ENCODE measurements around the gene LMO4. TPM values are rescaled to one million over a fixed set of nuclear protein-coding genes. Genes with fewer than 3 reads are reported as not detected.

Gene LMO4
- total and polyA plus RNA-seq, 2 donors (not counting 1 experiment from before 2014, with no cell fraction given), result 35.7 to 46.0 TPM

- Histone ChIP-seq H3K36me3 (replicated peaks in 1 of 2; ENCODE audit: control extremely low read depth in 1 of 2, control insufficient read depth in 1 of 2, extremely low read depth in 1 of 2, insufficient read depth in 2 of 2, low read length in 1 of 2) (no peaks in the 10 kb centered on the region), H3K9me3 (ENCODE audit: control extremely low read depth in 1 of 3, control insufficient read depth in 2 of 3, insufficient read depth in 1 of 3, low read length in 2 of 3) (no peaks in the 10 kb centered on the region), H3K27me3 (replicated peaks in 1 of 4; ENCODE audit: control extremely low read depth in 1 of 4, control insufficient read depth in 3 of 4, insufficient read depth in 4 of 4, low read length in 3 of 4) (no peaks in the 10 kb centered on the region), H3K4me1 (ENCODE audit: control insufficient read depth in 2 of 2, insufficient read depth in 2 of 2, low read length in 2 of 2) (peaks cover 0 to 15% of the 10 kb centered on the region in 2 donors), H3K4me2 (replicated peaks; ENCODE audit: low read depth, low read length, poor library complexity, severe bottlenecking) (no peak overlapping the region), H3K79me2 (ENCODE audit: control insufficient read depth, insufficient read depth, low read length) (no peaks in the 10 kb centered on the region), H3K27ac (ENCODE audit: low read length in 2 of 2) (no peak overlapping the region), H2AFZ (ENCODE audit: insufficient read depth, low read depth, low read length, poor library complexity, severe bottlenecking) (no peak overlapping the region), H4K20me1 (ENCODE audit: control insufficient read depth, insufficient read depth, low read length, poor library complexity, severe bottlenecking) (no peaks in the 10 kb centered on the region), H3K4me3 (ENCODE audit: control extremely low read depth in 1 of 5, extremely low read depth in 1 of 5, insufficient read depth in 1 of 5, low read depth in 2 of 5, low read length in 4 of 5) (no peak overlapping the region), H3K9ac (ENCODE audit: low read length) (no peak overlapping the region)
- H3K27me3 Mint-ChIP-seq, result no peaks in the 10 kb centered on the region
- H3K27ac Mint-ChIP-seq, result no peak overlapping the region
- intact Hi-C loops (cut with micrococcal nuclease), result no loop called here
- no peak for DNase-seq
- ATAC-seq (ENCODE audit: low read depth), result no peak
- ChIA-PET CTCF (no interaction called here), POLR2A (no interaction called here)
- WGBS (ENCODE audit: insufficient coverage), result 50% methylated on average over 1 of the region's 3 CpGs
- TF ChIP-seq EZH2 (IDR thresholded peaks at IDR 0.05; ENCODE audit: borderline replicate concordance, insufficient read depth, low read depth, low read length, poor library complexity, severe bottlenecking) (no peak), CTCF (IDR thresholded peaks at IDR 0.05) (no peak)
- H3K4me3 Mint-ChIP-seq, result no peak overlapping the region
- no peaks in the 10 kb centered on the region for H3K9me3 Mint-ChIP-seq (ENCODE audit: insufficient read depth)
- H3K4me1 Mint-ChIP-seq, result peaks cover 23% of the 10 kb centered on the region
Observed at GRCh38 chr1:87393445-87394085, 64.9 kb downstream of the LMO4 start.

GRCh38 chr1:87394513-87394912, 65.8 kb downstream of the LMO4 start:
- H3K27me3 Mint-ChIP-seq, result no peaks in the 10 kb centered on the region
- CTCF ChIA-PET, result interaction anchor here (0.6 kb wide), 1 partner anchor 221 kb away, joined by 3 read pairs; no protein-coding TSS in a partner anchor
- no peak overlapping the region for H3K27ac Mint-ChIP-seq
- Histone ChIP-seq H2AFZ (ENCODE audit: insufficient read depth, low read depth, low read length, poor library complexity, severe bottlenecking) (no peak overlapping the region), H3K4me3 (ENCODE audit: control extremely low read depth in 1 of 5, extremely low read depth in 1 of 5, insufficient read depth in 1 of 5, low read depth in 2 of 5, low read length in 4 of 5) (no peak overlapping the region), H3K9me3 (ENCODE audit: control extremely low read depth in 1 of 3, control insufficient read depth in 2 of 3, insufficient read depth in 1 of 3, low read length in 2 of 3) (no peaks in the 10 kb centered on the region), H3K79me2 (ENCODE audit: control insufficient read depth, insufficient read depth, low read length) (no peaks in the 10 kb centered on the region), H3K36me3 (replicated peaks in 1 of 2; ENCODE audit: control extremely low read depth in 1 of 2, control insufficient read depth in 1 of 2, extremely low read depth in 1 of 2, insufficient read depth in 2 of 2, low read length in 1 of 2) (no peaks in the 10 kb centered on the region), H3K27ac (ENCODE audit: low read length in 2 of 2) (no peak overlapping the region), H3K9ac (ENCODE audit: low read length) (no peak overlapping the region), H3K4me2 (replicated peaks; ENCODE audit: low read depth, low read length, poor library complexity, severe bottlenecking) (no peak overlapping the region), H3K4me1 (ENCODE audit: control insufficient read depth in 2 of 2, insufficient read depth in 2 of 2, low read length in 2 of 2) (peaks cover 0 to 15% of the 10 kb centered on the region in 2 donors), H4K20me1 (ENCODE audit: control insufficient read depth, insufficient read depth, low read length, poor library complexity, severe bottlenecking) (no peaks in the 10 kb centered on the region), H3K27me3 (replicated peaks in 1 of 4; ENCODE audit: control extremely low read depth in 1 of 4, control insufficient read depth in 3 of 4, insufficient read depth in 4 of 4, low read length in 3 of 4) (no peaks in the 10 kb centered on the region)
- no peak for DNase-seq
- intact Hi-C loops (cut with micrococcal nuclease), result no loop called here
- H3K4me1 Mint-ChIP-seq, result peaks cover 23% of the 10 kb centered on the region
- POLR2A ChIA-PET, result no interaction called here
- 83% methylated on average over 8 of the region's 9 CpGs for WGBS (ENCODE audit: insufficient coverage)
- H3K4me3 Mint-ChIP-seq, result no peak overlapping the region
- ATAC-seq (ENCODE audit: low read depth), result no peak
- no peak for TF ChIP-seq CTCF (IDR thresholded peaks at IDR 0.05)
- no peak for TF ChIP-seq EZH2 (IDR thresholded peaks at IDR 0.05; ENCODE audit: borderline replicate concordance, insufficient read depth, low read depth, low read length, poor library complexity, severe bottlenecking)
- H3K9me3 Mint-ChIP-seq (ENCODE audit: insufficient read depth), result no peaks in the 10 kb centered on the region
